Stimulated activated CD4-positive, alpha-beta T cell treated with anti-CD3 and anti-CD28 coated beads, Interleukin-4, amount 100 ng/mL, for 1 hour (primary cell): ENCODE data around the gene PPP1R1A.

ENCODE experiments used
- DNase-seq: peaks from one replicate; pipeline ENCODE4 v3.0.0-alpha.2; 2020

Gene PPP1R1A, protein sequence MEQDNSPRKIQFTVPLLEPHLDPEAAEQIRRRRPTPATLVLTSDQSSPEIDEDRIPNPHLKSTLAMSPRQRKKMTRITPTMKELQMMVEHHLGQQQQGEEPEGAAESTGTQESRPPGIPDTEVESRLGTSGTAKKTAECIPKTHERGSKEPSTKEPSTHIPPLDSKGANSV

DNA sequence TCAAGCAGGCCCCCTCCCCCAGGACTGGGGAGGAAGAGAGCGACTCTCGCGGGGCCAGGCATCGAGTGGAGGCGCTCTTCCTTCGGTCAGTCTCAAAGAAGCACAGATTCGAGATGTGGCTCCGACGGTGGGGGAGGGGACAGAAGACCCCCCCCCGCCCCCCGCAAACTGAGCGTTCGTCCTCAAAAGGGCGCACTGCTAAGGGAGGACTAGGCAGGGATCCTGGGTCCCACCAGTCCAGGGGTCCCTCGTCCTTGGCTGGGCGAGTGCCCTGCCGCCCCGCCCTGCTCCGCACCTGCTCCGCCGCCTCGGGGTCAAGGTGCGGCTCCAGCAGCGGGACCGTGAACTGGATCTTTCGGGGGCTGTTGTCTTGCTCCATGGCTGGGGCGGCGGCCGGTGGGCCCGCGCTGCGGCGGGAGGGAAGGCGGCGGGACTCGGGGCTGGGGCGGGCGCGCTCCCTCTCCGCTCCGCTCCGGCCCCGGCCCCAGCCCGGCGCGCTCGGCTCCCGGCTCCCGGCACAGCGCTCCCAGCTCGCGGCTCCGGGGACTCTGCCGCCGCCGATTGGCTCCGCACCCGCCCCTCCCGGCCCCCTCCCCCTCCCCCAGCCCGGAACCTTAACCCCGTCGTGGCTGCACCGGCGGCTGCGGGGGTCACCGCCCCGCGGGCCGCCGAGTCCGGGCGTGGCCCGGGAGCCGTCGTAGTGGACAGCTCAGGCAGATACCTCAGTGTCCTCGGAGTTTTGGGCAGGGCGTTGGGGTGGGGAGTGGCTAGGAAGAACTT is at the start of gene PPP1R1A:
PPP1R1A (minus strand) TSS at position 550 of the 780 bp plus-strand sequence; CDS start at position 379, 171 bp downstream.
- DNase-seq: no peak

DNA sequence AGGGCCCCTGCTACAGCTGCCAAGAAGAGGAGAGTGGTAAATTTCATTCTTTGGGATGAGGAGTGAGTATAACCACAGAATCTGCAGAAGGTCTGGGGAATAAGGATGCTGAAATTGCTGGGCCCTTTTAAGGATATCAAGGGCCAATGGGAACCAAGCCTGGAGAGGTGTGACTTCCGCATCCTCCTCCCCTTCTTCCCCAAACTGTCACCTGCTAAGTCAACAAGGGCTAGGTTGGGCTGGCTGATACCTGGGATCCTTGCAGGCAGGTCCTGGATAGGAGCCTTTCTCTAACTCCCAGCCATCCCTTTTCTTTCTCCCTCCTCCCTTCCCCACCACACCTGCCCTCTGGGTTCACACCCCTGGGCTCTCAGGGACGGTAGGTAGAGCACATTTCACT is 46.3 kb upstream of the PPP1R1A start, which contains the start of gene LACRT:
LACRT (minus strand) TSS at position 101 of the 400 bp plus-strand sequence; CDS start at position 47, 54 bp downstream.
- DNase-seq: no peak

DNA sequence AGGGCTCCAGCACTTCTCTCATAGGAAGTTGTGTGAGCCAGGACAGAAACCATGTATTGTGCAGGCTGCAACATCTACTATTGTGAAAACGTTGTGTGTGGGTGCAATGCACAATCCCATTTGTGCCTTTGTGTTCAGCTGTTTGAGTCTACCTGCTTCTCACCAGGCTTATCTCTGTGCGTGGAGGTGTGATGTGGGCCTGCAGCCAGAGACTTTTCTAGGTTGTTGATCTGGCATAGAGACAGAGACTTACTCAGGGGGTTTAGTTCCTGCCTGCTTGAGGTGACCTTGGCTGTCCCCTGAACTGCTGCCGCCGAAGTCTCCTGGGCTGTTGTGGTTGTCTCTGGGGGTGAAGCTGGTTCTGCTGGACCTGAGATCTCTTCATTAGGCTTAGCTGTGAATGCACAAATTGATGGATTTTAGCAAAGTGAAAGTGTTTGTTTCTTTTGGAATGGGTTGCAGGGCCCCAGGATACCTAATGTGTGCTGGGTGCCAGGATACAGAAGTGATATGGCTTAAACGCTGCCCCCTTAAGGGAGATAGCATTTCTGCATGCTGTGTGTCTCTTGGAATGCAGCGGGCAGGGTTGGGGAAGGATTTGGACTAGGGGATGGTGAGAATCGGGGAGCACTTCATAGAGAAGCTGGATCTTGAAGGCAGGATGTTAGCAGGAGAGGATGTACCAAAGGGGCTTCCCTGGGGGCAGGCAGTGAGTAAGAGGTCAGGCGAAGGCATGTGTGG is 43.7 kb upstream of the PPP1R1A start:
- no peak for DNase-seq

DNA sequence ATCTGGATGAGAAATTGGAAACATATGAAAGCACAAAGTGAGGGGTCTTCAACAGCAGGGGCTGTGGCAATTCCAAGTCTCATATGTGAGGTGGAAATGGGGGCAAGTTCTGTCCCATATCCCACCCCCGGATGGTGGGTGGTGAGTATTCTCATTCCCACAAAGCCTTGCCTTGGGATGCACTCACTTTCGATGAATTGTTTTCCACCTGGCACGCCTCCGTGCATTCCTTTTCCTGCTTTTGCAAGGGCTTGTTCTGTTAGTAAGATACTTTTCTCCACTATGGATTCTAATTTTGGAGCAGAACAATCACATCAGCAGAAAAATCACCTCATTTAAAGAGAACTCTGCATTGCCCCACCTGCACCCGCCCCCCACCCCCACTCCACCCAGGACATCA is 43.1 kb upstream of the PPP1R1A start:
- no peak for DNase-seq

DNA sequence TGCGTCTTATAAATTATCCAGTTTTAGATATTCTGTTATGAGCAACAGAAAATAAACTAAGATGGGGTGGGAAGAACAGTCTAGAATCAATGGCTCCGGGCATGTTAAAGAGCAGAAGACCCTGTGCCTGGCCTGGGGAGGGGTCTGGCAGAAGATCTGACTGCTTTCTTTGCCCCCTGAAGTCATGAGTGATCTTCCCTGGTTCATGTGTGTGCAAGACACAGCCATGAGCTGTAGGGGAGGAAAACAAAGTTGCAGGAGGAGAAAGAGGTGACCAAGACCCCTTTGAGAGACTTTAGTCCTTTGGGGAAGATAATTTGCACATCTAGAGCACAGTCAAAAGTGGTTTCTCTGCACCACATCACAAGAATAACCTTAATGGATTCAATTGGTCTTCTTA is 41.5 kb upstream of the PPP1R1A start:
- no peak for DNase-seq

DNA sequence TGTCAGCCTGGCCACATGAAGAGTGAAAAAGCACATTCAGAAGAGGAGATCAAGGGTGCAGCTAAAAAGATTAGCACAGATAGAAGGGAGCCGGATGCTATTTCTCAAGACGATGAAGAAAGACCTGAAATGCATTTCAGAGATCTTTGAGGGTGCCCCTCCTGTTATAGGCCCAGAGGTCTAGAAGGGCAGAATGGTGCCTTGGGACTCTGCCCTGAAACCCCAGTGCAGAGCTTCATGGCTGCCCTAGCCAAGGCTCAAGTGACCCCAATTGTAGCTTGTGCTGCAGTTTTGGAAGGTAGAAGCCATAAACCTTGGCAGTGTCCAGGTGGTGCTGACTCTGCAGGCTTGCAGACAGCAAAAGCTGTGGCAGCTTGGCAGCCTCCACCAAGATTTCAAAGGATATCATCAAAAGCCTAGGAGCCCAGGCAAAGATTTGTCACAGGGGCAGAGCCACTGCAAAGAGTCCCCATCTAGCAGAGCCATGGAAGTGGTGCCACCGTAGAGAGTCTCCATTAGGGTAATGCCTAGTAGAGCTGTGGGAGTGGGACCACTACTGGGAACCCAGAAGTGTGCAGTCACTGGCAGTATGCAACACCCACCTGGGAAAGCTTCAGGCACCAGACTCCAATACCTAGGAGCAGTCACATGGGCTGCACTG is 39.9 kb upstream of the PPP1R1A start:
- DNase-seq: no peak

DNA sequence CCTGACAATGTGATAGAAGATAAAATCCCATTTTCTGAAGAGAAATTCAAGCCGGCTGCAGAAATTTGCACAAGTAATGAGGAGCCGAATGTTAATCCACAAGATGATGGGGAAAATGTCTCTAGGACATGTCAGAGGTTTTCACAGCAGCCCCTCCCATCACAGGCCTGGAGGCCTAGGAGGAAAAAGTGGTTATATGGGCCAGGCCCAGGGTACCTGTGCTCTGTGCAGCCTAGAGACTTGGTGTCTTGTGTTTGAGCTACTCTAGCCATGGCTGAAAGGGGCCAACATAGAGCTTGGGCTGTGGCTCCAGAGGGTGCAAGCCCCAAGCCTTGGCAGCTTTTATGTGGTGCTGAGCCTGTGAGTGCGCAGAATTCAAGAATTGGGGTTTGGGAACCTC is 38.8 kb upstream of the PPP1R1A start:
- DNase-seq: no peak

DNA sequence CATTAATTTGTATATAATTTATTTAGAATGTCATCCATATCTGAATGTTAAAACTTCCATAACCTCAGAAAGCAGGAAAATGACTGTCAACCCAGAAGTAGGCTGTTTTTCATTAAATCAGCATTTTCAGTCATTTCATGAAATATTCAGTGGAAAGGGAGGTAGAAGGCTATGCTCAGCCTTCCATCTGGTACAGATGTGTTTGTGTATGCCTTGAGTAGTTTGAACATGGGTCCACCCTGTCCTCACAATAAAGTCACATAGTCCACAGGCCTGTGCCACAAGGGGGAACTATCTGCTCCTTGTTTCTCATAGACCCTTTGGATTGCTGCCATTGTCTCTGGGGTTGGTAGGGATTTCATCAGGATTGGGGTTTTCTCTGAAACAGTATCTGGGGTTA is 37.1 kb upstream of the PPP1R1A start:
- DNase-seq: no peak

DNA sequence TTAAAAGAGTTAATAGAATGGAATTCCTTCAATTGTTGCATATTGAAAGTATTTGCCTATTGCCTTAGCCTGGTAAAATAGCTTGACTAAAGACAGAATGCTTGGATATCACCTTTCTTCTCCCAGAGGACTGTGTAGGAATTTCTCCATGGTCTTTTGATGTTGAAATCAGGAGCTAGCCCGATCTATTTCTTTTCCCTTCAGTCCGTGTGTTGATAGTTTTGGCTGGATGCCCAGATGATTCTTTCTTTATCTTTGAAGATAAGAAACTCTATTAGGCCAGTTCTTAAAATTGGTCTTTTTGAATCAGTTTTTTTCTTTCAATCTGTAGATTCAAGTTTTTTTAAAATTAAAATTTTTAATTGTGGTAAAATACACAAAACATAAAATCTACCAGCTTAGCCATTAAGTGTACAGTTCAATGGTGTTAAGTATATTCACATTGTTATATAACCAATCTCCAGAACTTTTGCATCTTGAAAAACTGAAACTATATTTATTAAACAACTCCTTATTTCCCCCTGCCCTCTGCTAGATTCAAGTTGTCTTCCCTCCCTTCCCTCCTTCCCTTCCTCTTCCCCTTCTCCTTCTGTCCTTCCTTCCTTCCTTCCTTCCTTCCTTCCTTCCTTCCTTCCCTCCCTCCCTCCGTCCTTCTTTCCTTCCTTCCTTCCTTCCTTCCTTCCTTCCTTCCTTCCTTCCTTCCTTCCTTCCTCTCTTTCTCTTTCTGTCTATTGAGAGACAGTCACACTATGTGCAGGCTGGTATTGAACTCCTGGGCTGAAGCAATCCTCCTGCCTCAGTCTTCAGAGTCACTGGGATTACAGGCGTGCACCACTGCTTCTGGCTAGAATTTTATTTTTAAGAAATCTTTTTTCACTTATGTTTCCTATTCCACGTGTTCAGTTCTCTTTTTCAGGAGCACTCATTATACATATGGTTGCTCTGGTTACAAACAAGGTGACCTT is 36.1 kb upstream of the PPP1R1A start:
- no peak for DNase-seq

DNA sequence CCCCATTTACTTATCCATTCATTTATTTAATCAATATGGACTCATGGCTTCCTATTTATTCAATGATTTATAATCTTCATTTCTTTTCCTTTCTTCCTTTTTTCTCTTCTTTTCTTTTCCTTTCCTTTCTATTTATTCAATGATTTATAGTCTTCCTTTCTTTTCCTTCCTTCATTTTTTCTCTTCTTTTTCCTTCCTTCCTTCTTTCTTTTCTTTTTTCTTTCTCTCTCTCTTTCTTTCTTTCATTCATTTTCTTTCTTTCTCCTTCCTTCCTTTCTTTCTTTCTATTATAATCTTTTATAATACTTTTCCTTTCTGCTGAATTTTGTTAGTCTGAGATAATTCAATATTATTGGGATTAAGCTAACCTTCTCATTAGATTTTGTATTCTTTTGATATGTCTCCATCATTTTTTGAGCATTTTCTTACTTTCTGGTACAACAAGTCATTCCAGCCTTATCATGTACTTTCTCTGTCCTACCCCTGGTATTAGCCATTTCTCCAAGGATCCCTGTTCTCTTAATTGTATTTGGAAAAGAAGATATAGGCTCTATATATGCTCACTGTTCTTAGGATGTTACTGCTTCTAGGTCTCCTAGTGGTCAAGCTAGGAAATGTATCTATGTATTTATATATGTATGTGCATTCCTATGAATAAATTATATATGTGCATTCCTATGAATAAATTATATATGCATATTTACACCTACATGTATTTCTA is 34.2 kb upstream of the PPP1R1A start:
- no peak for DNase-seq

DNA sequence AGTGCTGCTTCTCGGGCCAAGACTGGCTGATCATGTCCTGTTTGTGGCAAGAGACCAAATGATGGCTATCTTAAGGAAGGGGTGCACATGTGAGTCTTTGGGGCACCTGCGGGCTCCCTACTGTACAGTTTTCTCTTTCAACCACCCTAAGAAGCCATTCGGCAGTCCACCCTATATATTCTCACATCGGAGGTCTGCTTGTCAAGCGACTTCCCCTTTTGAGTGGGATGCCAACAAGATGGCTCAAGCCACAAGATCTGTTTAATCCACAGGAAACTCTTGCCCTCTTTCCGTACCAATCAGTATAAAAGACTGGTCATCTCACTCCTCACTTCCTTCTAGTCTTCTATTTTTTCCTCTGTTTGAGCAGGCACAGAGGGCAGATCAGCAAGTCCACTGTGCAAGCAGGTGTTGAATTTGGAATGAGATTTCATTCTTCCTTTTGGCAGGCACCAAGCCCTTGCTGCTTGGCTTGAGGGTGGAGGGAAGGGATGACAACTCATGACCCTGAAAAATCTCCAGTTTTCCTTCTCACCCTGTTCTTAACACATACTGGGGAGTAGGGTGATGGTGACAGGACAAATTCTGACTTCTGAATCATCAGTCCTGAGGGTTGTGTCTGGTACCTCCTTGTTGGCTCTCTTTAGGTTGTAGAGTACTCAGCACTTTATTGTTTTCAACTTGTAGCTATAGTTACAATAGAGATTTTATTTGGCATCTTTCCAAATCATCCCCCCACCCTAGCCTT is 28.6 kb upstream of the PPP1R1A start:
- DNase-seq: no peak

DNA sequence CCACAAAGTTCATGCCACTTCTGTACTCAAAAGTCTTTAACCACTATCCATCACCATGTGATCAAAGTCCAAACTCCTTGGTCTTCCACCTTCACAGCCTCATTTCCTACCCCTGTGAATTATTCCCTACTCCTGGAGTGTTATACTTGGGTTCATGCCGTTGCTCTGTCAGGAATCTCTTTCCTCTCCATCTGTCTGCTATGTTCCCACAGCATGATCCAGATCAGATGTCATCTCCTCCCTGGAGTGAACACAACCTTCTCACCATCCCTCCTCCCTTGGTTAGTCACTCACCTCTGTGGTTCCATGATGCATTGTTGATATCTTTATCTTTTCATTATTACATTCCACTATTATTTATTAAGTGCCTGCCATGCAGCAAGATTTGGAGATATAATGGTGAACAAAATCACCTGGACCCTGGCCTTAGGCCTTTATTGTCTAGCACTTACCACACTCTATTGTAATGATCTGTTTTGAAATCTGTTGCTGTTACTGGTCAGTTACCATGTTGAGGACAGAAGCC is 23.8 kb upstream of the PPP1R1A start:
- no peak for DNase-seq

DNA sequence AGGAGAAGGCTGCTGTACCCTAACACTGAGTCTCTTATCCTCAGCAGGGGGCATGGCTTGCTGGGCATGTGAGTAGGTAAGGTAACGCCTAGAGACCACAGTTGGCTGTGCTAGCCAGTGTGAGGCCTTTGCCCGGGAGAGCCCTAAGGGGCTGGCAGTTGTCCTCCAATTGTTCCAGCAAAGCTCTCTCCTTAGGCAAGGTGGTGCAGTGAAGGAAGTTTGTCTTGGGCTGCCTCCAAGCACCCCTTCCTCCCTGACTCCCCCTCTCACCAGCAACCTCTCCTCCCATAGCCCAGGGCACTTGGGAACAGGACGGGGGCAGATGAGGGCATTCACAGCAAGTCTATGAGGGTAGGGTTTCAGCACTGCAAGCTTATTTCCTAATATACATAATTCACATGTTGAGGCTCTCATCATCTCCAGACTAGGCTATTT is 23.3 kb upstream of the PPP1R1A start:
- no peak for DNase-seq

DNA sequence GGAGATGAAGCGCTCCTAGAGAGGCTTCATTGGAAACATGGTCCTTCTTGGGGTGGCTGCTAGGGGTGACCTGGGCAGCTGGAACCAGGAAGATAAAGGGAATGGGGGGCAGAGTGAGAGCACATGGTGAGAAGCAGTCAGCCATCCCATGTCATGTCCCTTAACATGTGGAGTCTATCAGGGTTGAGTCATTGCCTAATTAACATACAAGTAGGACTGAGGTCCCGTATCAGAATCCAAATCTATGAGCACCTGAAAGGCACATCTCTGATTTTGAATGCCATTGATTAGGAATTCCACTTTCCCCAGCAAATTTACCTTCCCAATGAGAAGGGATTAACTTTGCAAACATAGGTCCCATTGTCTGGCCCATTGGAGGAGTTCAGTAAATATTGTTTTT is 20.3 kb upstream of the PPP1R1A start:
- no peak for DNase-seq

DNA sequence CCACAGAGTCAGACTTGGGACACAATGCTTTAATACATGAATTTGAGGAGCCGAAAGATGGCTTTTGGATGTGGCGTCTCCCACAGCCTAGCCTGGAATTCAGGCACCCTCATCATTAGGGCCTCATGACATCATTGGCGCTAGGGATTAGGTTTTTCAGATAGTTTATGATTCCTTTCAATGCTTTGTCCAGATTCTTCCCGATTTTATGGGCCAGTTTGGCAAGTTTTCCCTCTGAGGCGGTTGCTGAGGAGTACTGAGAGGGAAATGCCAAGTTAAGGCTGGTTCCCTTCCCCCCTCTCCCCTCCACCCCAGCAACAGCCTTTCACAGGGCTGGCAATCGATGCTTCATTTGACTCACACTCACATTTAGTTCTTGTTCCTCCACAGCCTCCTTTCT is 19.7 kb upstream of the PPP1R1A start:
- no peak for DNase-seq

DNA sequence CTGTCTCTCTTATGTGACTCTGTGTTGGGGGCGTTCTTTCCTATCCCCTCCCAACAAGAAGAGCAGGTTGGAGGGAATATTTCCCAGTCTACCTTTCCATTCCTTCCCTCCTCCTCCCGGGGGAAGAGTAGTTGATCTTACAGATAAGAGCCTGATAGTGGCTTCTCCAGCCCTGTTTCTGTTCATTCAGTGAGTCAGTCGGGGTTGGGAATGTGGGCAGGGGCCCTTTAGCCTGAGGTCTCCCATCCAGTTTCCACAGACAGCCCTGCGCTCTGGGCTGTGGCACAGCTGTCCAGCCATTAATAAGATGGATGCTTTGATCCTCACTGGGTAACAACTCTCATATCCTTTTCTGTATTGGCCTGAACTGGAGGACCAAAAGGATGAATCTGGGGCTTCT is 18.1 kb upstream of the PPP1R1A start:
- no peak for DNase-seq

DNA sequence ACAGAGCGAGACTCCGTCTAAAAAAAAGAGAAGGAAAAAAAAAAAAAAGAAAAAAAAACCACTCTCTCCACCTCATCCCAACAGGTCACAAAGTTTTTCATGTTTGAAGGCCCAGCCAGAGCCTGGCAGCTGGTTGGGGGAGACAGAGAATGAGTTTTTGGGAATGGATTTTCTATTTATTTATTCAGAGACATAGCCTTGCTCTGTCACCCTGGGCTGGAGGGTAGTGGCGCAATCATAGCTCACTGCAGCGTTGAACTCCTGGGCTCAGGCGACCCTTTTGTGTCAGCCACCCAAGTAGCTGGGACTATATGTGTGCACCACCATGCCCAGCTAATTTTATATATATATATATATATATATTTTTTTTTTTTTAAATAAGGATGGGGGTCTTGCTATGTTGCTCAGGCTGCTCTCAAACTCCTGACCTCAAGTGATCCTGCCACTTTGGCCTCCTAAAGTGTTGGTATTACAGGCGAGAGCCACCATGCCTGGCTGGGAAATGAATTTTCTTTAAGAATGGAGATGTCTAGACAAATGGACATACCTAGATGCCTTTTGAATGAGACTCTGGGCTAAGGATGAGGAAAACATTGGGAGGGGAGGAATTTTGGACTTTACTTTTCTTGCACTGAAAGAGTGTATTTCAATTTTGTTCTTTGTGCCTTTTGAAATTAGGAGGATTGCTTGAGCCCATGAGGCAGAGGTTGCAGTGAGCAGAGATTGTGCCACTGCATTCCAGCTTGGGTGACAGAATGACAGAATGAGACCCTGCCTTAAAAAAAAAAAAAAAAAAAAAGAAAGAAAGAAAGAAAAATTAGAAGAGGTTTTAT is 16.9 kb upstream of the PPP1R1A start:
- no peak for DNase-seq

DNA sequence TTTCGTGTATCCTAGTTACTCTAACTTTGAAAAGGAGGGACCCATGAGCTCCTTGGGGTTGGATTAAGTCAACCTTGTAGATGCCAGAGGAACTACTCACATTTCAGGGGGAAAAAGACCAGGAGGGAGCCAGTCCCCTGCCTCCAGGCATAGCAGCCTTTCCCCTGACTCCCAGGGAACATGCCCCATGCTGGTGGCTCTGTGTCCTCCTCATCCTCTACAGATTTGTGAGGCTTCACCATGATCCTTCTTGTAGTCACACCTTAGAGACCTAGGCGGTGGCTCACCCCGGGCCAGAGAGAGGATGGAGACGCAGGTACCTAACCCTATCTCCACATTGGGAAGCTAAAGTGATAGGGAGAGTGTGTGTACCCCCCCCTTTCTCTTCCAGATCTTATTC is 16.0 kb upstream of the PPP1R1A start:
- no peak for DNase-seq

DNA sequence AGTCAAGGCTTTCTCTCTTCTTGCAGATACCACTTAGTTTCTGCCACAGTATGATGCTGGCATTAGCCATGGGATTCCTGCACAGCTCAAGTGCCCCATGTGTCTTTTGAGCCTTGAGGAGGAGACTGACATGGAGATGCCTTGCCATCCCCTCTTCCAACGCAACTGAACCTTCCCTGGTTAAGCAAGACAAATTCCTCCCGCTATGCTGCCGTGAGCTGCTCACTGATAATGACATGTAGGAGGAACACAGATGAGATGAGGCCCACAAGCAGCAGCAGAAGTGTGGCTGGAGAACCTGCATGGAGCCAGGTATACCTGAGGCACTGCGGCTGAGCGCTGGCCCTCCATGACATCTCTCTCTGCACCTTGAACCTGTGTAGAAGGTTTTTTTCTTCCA is 15.4 kb upstream of the PPP1R1A start:
- no peak for DNase-seq
